ENCODE measurements around the gene EMC9.

DNA sequence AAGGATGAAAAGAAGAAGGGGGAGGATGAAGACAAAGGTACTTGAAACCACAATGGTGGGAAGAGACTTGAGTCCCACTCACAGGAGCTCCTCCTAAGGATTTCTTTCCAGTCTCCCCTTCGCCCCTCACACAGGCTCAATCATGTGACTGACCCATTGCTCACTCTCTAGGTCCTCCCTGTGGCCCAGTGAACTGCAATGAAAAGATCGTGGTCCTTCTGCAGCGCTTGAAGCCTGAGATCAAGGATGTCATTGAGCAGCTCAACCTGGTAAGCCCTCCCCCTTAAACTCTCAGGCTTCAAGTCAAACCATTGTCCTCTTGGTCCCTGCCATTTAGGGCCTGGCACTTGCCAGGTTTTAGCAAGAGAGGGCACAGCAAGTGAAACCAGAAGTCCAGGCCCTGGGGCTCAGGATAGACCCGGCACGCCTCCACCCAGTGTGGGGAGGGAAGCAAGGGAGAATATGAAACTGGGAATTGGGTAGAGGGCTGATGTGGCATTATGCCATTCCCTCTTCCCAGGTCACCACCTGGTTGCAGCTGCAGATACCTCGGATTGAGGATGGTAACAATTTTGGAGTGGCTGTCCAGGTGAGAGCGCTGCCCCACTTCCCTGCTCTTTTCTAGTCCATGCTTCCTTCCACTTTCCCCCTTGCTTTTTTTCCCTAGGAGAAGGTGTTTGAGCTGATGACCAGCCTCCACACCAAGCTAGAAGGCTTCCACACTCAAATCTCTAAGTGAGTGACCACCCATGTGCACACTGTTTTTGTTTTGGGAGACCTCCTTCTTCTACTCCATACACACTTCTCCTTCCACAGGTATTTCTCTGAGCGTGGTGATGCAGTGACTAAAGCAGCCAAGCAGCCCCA lies 3.6 kb downstream of the EMC9 start:
- TF ChIP-seq, protein P1, sequence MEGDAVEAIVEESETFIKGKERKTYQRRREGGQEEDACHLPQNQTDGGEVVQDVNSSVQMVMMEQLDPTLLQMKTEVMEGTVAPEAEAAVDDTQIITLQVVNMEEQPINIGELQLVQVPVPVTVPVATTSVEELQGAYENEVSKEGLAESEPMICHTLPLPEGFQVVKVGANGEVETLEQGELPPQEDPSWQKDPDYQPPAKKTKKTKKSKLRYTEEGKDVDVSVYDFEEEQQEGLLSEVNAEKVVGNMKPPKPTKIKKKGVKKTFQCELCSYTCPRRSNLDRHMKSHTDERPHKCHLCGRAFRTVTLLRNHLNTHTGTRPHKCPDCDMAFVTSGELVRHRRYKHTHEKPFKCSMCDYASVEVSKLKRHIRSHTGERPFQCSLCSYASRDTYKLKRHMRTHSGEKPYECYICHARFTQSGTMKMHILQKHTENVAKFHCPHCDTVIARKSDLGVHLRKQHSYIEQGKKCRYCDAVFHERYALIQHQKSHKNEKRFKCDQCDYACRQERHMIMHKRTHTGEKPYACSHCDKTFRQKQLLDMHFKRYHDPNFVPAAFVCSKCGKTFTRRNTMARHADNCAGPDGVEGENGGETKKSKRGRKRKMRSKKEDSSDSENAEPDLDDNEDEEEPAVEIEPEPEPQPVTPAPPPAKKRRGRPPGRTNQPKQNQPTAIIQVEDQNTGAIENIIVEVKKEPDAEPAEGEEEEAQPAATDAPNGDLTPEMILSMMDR (IDR thresholded peaks at IDR 0.05), result no peak
- no peak for TF ChIP-seq POLR2A (IDR thresholded peaks at IDR 0.05)
